Activated naive CD4-positive, alpha-beta T cell treated with anti-CD3 and anti-CD28 coated beads for 36 hours (primary cell): ENCODE results near the gene ITPR1. TPM values are rescaled to one million over a fixed set of nuclear protein-coding genes. Genes with fewer than 3 reads are reported as not detected.

Source experiments
- CTCF ChIA-PET: fragments of 350-600 bp; sonication (Branson Sonifier 250); formaldehyde crosslinking; loops from one replicate; lab custom pipeline; 2021; ENCODE audit warnings: antibody characterized with exemption; lab: Charles Lee
- DNase-seq: peaks from one replicate; pipeline ENCODE4 v3.0.0-alpha.2; 2020
- H3K27ac Mint-ChIP-seq: one replicate; pipeline ENCODE4 v1.8.0; 2021; ENCODE audit warnings: mild to moderate bottlenecking, mixed read lengths
- H3K27me3 Mint-ChIP-seq: one replicate; pipeline ENCODE4 v1.8.0; 2021; ENCODE audit warnings: low read depth, mixed read lengths
- H3K36me3 Mint-ChIP-seq: one replicate; pipeline ENCODE4 v1.8.0; 2021; ENCODE audit warnings: low read depth, mixed read lengths
- H3K4me1 Mint-ChIP-seq: one replicate; pipeline ENCODE4 v1.8.0; 2021; ENCODE audit warnings: low read depth, mixed read lengths
- H3K4me3 Mint-ChIP-seq: one replicate; pipeline ENCODE4 v1.8.0; 2021; ENCODE audit warnings: mild to moderate bottlenecking, moderate library complexity, mixed read lengths
- H3K9me3 Mint-ChIP-seq: one replicate; pipeline ENCODE4 v1.8.0; 2021; ENCODE audit warnings: mixed read lengths
- intact Hi-C: fragments of 100-400 bp; cut with micrococcal nuclease; formaldehyde crosslinking; loops from one replicate; pipeline ENCODE4 v1.15.1; 2023
- total RNA-seq, 2 experiments: library from RNA; stranded (reverse); gene quantifications; one replicate each; pipeline ENCODE4 v1.2.3, GENCODE V29; 2021

The ITPR1 gene
- total RNA-seq, 2 experiments from 2014 or later: 38.5 to 41.1 TPM

DNA sequence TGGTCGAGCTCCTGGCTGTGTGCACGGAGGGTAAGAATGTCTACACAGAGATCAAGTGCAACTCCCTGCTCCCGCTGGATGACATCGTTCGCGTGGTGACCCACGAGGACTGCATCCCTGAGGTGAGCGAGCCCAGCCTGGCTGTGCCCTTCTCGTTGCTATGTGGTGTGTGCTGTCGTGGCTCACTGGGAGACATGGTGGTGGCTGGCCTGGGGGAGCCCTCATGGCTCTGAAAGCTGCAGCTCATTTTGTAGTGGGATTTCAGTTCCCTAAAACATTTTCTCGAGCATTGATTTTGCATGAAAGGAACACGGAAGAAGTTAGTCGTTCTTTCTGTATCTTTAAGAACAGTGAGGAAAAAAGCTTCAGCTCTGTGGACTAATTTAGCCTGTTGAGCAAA, 200.5 kb downstream of the ITPR1 start:
- intact Hi-C loops: no loop called here
- no peaks in the 10 kb centered on the region for H3K4me1 Mint-ChIP-seq
- no peaks in the 10 kb centered on the region for H3K27me3 Mint-ChIP-seq
- no peak overlapping the region for H3K4me3 Mint-ChIP-seq
- DNase-seq: no peak
- CTCF ChIA-PET: interaction anchor here (1.3 kb wide), 1 partner anchor 18 kb away, joined by 5 read pairs; no protein-coding TSS in a partner anchor
- no peak overlapping the region for H3K27ac Mint-ChIP-seq
- H3K36me3 Mint-ChIP-seq: peaks cover 22% of the 10 kb centered on the region
- peaks cover 3% of the 10 kb centered on the region for H3K9me3 Mint-ChIP-seq

DNA sequence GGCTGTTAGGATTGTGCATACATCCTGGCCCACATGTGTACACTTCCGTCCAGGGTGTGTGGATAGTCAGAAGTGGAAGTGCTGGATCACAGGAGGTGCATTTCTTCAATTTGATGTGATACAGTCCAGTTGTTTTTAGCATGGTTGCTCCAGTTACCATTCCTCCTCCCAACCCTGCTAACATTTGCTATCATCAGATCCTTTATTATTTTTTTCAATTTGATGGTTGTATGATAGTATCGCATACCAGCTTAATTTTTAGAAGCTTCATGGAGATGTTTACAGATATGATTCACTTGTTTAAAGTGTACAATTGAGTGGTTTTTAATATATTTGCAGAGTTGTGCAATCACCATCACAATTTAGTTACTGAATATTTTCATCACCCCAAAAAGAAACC, 202.7 kb downstream of the ITPR1 start:
- DNase-seq: no peak
- H3K9me3 Mint-ChIP-seq: no peaks in the 10 kb centered on the region
- H3K36me3 Mint-ChIP-seq: peaks cover 15% of the 10 kb centered on the region
- no peaks in the 10 kb centered on the region for H3K27me3 Mint-ChIP-seq
- H3K27ac Mint-ChIP-seq: no peak overlapping the region
- CTCF ChIA-PET: interaction anchor here (0.9 kb wide), 1 partner anchor 16 kb away, joined by 3 read pairs; no protein-coding TSS in a partner anchor
- intact Hi-C loops: no loop called here
- no peak overlapping the region for H3K4me3 Mint-ChIP-seq
- H3K4me1 Mint-ChIP-seq: no peaks in the 10 kb centered on the region

DNA sequence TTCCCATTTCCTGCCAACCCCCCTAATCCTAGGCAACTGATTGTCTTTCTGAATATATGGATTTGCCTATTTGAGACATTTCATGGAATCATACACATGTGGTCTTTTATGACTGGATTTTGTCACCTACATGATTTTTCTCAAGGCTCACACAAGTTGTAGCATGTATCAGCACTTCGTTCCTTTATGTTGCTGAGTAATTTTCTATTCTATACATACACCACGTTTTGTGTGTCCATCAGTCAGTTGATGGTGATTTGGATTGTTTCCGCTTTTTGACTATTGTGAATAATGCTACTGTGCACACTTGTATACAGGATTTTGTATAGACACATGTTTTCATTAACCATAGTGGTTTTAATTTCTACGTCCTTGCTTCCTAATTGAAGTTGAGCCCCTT, 203.1 kb downstream of the ITPR1 start:
- no peaks in the 10 kb centered on the region for H3K4me1 Mint-ChIP-seq
- CTCF ChIA-PET: interaction anchor here (0.9 kb wide), 1 partner anchor 15 kb away, joined by 3 read pairs; no protein-coding TSS in a partner anchor
- intact Hi-C loops: no loop called here
- H3K27ac Mint-ChIP-seq: no peak overlapping the region
- no peak for DNase-seq
- H3K4me3 Mint-ChIP-seq: no peak overlapping the region
- no peaks in the 10 kb centered on the region for H3K9me3 Mint-ChIP-seq
- no peaks in the 10 kb centered on the region for H3K27me3 Mint-ChIP-seq
- peaks cover 13% of the 10 kb centered on the region for H3K36me3 Mint-ChIP-seq

DNA sequence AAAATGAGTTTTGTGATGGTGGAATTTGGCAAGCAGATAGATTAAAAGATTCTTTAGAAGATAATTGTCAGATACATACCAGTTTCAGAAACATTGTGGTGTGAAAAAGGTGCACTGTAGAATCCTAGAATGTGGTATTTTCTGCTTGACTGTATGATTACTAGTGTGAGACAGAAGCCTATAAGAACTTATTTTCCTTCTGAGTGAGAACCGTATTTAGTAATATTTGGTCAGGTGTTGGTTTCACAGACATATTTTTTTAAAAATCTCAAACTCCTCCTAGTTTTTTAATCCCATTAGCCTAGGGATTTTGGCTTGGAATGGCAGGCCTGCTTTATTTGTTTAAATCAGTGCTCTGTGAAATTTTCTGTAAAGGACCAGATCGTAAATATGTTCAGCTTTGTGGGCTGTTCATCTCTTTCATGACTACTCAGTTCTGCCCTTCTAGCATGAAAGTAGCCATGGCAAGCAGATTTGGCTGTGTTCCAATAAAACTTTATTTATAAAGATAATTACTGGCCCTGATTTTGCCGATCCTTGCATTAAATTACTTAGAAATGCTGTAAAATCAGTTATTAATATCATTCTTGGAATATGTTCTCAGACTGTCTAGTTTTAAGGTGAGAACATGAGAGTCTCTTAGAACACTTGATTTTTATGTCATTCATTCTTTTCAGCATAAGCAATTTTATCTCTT, 205.1 kb downstream of the ITPR1 start:
- Mint-ChIP-seq H3K27ac (no peak overlapping the region), H3K4me3 (no peak overlapping the region), H3K36me3 (peaks cover 15% of the 10 kb centered on the region), H3K27me3 (no peaks in the 10 kb centered on the region), H3K9me3 (no peaks in the 10 kb centered on the region), H3K4me1 (peaks cover under 1% of the 10 kb centered on the region)
- intact Hi-C loops: no loop called here
- no peak for DNase-seq
- CTCF ChIA-PET: interaction anchor here (0.6 kb wide), 1 partner anchor 361 kb away, joined by 5 read pairs; no protein-coding TSS in a partner anchor

DNA sequence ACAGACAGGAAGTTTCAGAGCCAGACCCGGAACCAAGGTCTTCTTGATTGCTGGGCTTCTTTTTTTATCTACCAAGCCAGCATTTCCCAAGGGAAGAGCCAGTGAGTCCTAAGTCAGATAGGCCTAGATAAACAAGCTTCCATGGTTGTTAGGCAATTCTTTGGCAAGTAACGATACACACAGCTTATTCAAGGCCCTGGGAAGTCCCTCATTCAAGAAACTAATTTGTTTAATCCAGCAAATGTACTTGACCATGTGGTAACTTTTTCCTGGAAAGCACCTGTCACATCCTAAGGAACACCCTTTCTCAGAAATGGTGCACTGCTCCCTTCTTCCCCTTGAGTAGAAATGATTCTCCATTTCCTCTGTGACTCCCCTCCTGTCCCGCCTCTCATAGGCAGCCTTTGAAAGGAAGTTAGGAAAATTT, 209.9 kb downstream of the ITPR1 start:
- no peak overlapping the region for H3K4me3 Mint-ChIP-seq
- CTCF ChIA-PET: interaction anchor here (1.2 to 4.8 kb wide), 2 partner anchors 8 to 354 kb away, joined by 3 to 33 read pairs; no protein-coding TSS in a partner anchor
- peak overlapping the region; percentile 26 for H3K27ac Mint-ChIP-seq
- DNase-seq: no peak
- no peaks in the 10 kb centered on the region for H3K27me3 Mint-ChIP-seq
- intact Hi-C loops: no loop called here
- H3K9me3 Mint-ChIP-seq: no peaks in the 10 kb centered on the region
- H3K4me1 Mint-ChIP-seq: peaks cover 2% of the 10 kb centered on the region
- H3K36me3 Mint-ChIP-seq: peaks cover 26% of the 10 kb centered on the region

DNA sequence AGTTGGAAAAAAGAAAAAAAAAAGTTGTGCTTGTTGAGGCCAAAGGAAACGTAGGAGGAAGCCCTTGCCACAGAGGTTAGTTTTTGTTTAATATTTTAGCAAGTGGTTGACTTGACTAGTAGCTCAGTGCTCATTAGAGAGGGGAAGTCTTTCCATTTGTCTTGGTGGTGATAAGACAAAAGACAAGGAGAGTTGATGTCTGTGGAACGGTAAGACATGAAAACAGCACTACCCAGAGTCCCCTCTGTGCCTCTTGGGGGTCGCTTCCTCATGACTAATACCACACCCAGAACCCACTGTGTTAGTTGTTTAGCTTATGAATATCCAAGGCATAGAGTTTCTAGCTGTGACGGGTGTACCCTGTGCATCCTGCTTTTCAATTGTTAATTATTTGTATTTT, 211.4 kb downstream of the ITPR1 start:
- H3K36me3 Mint-ChIP-seq: peaks cover 26% of the 10 kb centered on the region
- no peaks in the 10 kb centered on the region for H3K9me3 Mint-ChIP-seq
- no peaks in the 10 kb centered on the region for H3K27me3 Mint-ChIP-seq
- H3K27ac Mint-ChIP-seq: no peak overlapping the region
- peaks cover 2% of the 10 kb centered on the region for H3K4me1 Mint-ChIP-seq
- DNase-seq: no peak
- CTCF ChIA-PET: interaction anchor here (0.6 to 0.8 kb wide), 4 partner anchors 12 to 528 kb away, joined by 3 to 7 read pairs (median 4); no protein-coding TSS in a partner anchor
- intact Hi-C loops: no loop called here
- H3K4me3 Mint-ChIP-seq: no peak overlapping the region

DNA sequence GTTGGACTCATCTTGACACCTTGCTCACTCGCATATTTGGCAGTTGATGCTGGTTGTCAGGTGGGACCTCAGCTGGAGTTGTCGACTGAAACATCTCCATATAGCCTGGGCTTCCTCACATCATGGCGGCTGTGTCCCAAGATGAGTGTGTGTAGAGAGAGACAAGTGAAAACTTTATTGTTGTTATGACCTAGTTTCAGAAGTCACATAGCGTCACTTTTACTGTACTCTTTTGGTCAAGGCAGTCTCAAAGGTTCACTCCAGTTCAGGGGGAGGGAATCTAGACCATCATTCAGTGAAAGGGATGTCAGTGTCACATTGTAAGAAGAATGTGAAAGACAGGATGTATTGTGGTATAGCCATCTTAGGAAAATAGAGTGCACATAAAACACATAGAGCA, 214.2 kb downstream of the ITPR1 start:
- H3K36me3 Mint-ChIP-seq: peaks cover 26% of the 10 kb centered on the region
- H3K4me3 Mint-ChIP-seq: no peak overlapping the region
- peaks cover 3% of the 10 kb centered on the region for H3K4me1 Mint-ChIP-seq

DNA sequence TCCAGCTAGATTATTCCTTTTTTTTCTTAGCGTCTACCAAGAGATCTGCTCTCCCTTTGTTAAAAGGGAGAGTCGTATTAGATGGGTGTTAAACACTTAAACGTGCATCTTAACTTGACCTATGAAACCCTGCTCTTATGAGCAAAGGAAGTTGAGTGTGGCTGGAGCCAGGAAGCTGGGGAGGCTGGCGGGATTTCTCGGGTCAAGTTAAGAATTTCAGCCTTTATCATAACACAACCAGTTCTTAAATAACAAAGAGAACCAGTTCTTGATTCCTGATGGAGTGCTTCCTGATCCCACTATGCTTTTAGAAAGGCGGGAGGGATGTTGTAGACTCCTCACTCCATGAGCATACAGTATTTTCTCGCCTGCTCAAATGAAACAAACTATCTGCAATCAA, 215.1 kb downstream of the ITPR1 start:
- Mint-ChIP-seq H3K36me3 (peaks cover 23% of the 10 kb centered on the region), H3K4me1 (peaks cover 3% of the 10 kb centered on the region), H3K27ac (no peak overlapping the region), H3K4me3 (no peak overlapping the region), H3K27me3 (no peaks in the 10 kb centered on the region), H3K9me3 (no peaks in the 10 kb centered on the region)
- CTCF ChIA-PET: interaction anchor here (0.6 kb wide), 1 partner anchor 88 kb away, joined by 3 read pairs; no protein-coding TSS in a partner anchor
- DNase-seq: no peak
- intact Hi-C loops: no loop called here

More for the DNA sequence above, 214.2 kb downstream of the ITPR1 start:
- H3K27ac Mint-ChIP-seq: no peak overlapping the region
- DNase-seq: no peak
- intact Hi-C loops: no loop called here
- CTCF ChIA-PET: no interaction called here
- no peaks in the 10 kb centered on the region for H3K27me3 Mint-ChIP-seq
- H3K9me3 Mint-ChIP-seq: no peaks in the 10 kb centered on the region

DNA sequence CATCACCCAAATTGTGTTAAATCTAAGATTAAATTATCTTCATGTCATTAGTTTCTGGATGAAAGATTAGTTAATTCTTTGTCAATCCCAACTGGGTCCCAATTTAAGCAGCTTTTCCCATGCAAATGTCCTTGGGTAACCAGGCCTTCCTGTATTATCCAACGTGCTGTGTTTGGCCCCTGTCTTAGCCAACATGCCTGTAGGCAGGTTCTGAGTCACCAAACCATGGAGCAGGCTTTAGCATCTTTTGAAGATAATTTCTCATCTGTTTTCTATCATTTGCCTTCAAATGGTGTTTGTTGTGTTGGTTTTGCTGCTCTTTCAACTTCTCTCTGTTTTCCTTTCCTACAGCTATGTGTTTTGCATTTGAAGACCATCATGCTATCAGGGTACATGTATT, 216.2 kb downstream of the ITPR1 start:
- H3K4me1 Mint-ChIP-seq: peaks cover 2% of the 10 kb centered on the region
- H3K27ac Mint-ChIP-seq: no peak overlapping the region
- intact Hi-C loops: no loop called here
- H3K27me3 Mint-ChIP-seq: no peaks in the 10 kb centered on the region
- no peaks in the 10 kb centered on the region for H3K9me3 Mint-ChIP-seq
- no peak for DNase-seq
- CTCF ChIA-PET: interaction anchor here (0.5 to 6.5 kb wide), 4 partner anchors 8 to 347 kb away, joined by 3 to 165 read pairs (median 18); no protein-coding TSS in a partner anchor
- peaks cover 23% of the 10 kb centered on the region for H3K36me3 Mint-ChIP-seq
- H3K4me3 Mint-ChIP-seq: no peak overlapping the region

DNA sequence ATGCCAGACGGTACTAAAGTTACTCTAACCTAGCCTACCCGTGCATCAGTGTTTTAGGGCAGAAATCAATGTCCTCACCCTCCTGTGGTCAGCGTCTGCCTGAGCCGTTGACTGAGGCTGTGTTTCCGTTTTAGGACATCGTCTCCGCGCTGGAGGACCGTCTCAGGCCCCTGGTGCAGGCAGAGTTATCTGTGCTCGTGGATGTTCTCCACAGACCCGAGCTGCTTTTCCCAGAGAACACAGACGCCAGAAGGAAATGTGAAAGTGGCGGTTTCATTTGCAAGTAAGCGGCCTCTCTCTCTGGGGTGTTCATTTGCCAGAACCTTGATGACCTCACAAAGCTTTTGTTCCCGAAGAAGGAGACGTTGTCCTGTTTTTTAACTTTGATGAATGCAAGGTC, 217.0 kb downstream of the ITPR1 start:
- intact Hi-C loops: loop anchor here (2.0 to 5.0 kb wide), 2 partner anchors 359 to 517 kb away; no protein-coding TSS in a partner anchor
- peaks cover 21% of the 10 kb centered on the region for H3K36me3 Mint-ChIP-seq
- H3K9me3 Mint-ChIP-seq: no peaks in the 10 kb centered on the region
- H3K27me3 Mint-ChIP-seq: no peaks in the 10 kb centered on the region
- no peak for DNase-seq
- H3K27ac Mint-ChIP-seq: no peak overlapping the region
- CTCF ChIA-PET: interaction anchor here (1.5 to 6.5 kb wide), 7 partner anchors 9 to 360 kb away, joined by 4 to 165 read pairs (median 30); partner anchors contain the start of gene BHLHE40
- peaks cover 2% of the 10 kb centered on the region for H3K4me1 Mint-ChIP-seq
- H3K4me3 Mint-ChIP-seq: no peak overlapping the region

DNA sequence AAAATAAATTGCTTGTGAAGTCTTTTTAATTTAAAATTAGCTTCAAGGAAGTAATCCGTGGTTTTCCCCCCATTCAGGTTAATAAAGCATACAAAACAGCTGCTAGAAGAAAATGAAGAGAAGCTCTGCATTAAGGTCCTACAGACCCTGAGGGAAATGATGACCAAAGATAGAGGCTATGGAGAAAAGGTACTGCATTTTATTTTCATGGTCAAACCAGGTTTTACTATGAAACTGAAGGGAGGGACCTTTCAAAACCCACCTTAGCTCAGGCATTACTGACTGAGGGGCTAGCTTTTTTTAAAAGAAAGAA, 218.5 kb downstream of the ITPR1 start:
- CTCF ChIA-PET: interaction anchor here (0.6 to 6.5 kb wide), 83 partner anchors 9 to 648 kb away, joined by 3 to 165 read pairs (median 5); partner anchors contain the start of gene BHLHE40
- H3K36me3 Mint-ChIP-seq: peaks cover 11% of the 10 kb centered on the region
- no peak overlapping the region for H3K4me3 Mint-ChIP-seq
- DNase-seq: no peak
- H3K27me3 Mint-ChIP-seq: no peaks in the 10 kb centered on the region
- intact Hi-C loops: loop anchor here (1.0 to 5.0 kb wide), 8 partner anchors 178 to 516 kb away; partner anchors contain the start of gene ARL8B
- H3K27ac Mint-ChIP-seq: no peak overlapping the region
- no peaks in the 10 kb centered on the region for H3K9me3 Mint-ChIP-seq
- peaks cover 2% of the 10 kb centered on the region for H3K4me1 Mint-ChIP-seq

DNA sequence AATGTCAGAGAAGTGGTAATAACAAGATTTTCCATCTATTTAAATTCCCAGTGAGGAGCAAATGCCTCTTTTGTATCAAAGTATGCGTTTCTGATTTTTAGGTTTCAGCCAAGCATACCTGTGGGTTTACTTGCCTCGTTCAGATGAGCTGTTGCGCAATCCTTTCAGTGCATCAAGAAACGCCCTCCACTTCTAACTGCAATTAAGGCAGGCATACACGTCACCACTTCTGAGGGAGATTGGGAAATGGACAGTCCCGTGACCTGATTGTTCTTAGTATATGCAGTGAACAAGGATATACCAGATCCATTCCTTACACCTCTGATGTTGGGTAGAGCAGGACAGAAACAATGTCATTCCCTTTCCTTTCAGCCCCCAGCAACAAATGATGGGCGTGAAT, 219.0 kb downstream of the ITPR1 start:
- Mint-ChIP-seq H3K27ac (no peak overlapping the region), H3K4me3 (no peak overlapping the region), H3K27me3 (no peaks in the 10 kb centered on the region), H3K4me1 (peaks cover 2% of the 10 kb centered on the region), H3K36me3 (peaks cover 10% of the 10 kb centered on the region), H3K9me3 (no peaks in the 10 kb centered on the region)
- no peak for DNase-seq
- intact Hi-C loops: loop anchor here (5.0 kb wide), 1 partner anchor 515 kb away; no protein-coding TSS in a partner anchor
- CTCF ChIA-PET: interaction anchor here (0.6 to 6.5 kb wide), 82 partner anchors 8 to 647 kb away, joined by 3 to 165 read pairs (median 5); partner anchors contain the start of gene BHLHE40
